Heart right ventricle (tissue), 16 donors: ENCODE results near the gene ACSS3. TPM values are rescaled to one million over a fixed set of nuclear protein-coding genes. Genes with fewer than 3 reads are reported as not detected.

Experiments used
- ATAC-seq, 8 donors: fragments of 200-7000 bp; cut with Tn5 transposase; one replicate each; pipeline ENCODE4 v1.9.1; 2020; ENCODE audit warnings: mild to moderate bottlenecking in 8 of 8, moderate library complexity in 8 of 8, moderate number of reproducible peaks in 1 of 8
- DNase-seq, 2 donors: peaks; one replicate each; pipeline ENCODE4 v3.0.0-alpha.2; 2020
- H3K27ac ChIP-seq, 10 donors: fragments of 200-600 bp; sonication (generic) in 2 of 10; one replicate each; pipeline versions ENCODE4 v1.5.0 to v1.8.0; 2020 to 2022; ENCODE audit warnings: mild to moderate bottlenecking in 3 of 10
- H3K27me3 ChIP-seq, 7 donors: fragments of 200-600 bp; one replicate each; pipeline ENCODE4 v1.8.0; 2021 to 2022; ENCODE audit warnings: mild to moderate bottlenecking in 2 of 7
- H3K36me3 ChIP-seq, 9 donors: fragments of 200-600 bp; sonication (generic) in 1 of 9; one replicate each; pipeline versions ENCODE4 v1.5.0 to v1.8.0; 2020 to 2022; ENCODE audit warnings: mild to moderate bottlenecking in 2 of 9
- H3K4me1 ChIP-seq, 9 donors: fragments of 200-600 bp; sonication (generic) in 1 of 9; one replicate each; pipeline versions ENCODE4 v1.5.0 to v1.8.0; 2020 to 2022; ENCODE audit warnings: mild to moderate bottlenecking in 4 of 9
- H3K4me3 ChIP-seq, 10 donors: fragments of 200-600 bp; sonication (generic) in 2 of 10; one replicate each; pipeline versions ENCODE4 v1.5.0 to v1.8.0; 2020 to 2022; ENCODE audit warnings: mild to moderate bottlenecking in 7 of 10, moderate library complexity in 2 of 10
- H3K9me3 ChIP-seq, 11 donors: fragments of 200-600 bp in 10 of 11; sonication (generic) in 2 of 11; one replicate each; pipeline versions ENCODE4 v1.5.0 to v1.8.0; 2013 to 2022; ENCODE audit warnings: mild to moderate bottlenecking in 2 of 11, control low read depth in 1 of 11, moderate library complexity in 1 of 11
- WGBS, 2 donors: extraction: QIAGEN DNeasy Blood & Tissue Kit; methylation state at CpG; one replicate each; pipeline ENCODE4 v1.1.7; 2013; ENCODE audit warnings: inconsistent platforms in 1 of 2; 5-methylcytosine and 5-hydroxymethylcytosine counted together
- intact Hi-C, 10 donors: fragments of 100-400 bp; cut with DNase I; formaldehyde crosslinking; loops; one replicate each; pipeline versions ENCODE4 v1.11.1 to v1.14.2; 2022
- polyA plus RNA-seq, 2 donors: library from polyadenylated mRNA; stranded (reverse); fragments of 200-250 nt; gene quantifications; one replicate each; pipeline ENCODE4 v1.2.3, GENCODE V29; 2013
- total RNA-seq, 10 donors: library from RNA; stranded (reverse); fragmentation: NEBNext Ultra II Directional in 3 of 10; extraction: Animal tissue kit (Norgen Biotek cat#: 25700) in 3 of 10; gene quantifications; one replicate each; pipeline versions ENCODE4 v1.2.1 to v1.2.4, GENCODE V29; 2021 to 2023
- TF ChIP-seq, protein P1 (sequence below), 9 donors: fragments of 200-600 bp; sonication (generic) in 2 of 9; IDR thresholded peaks; one replicate each; pipeline versions ENCODE4 v1.5.0 to v1.8.0; 2021 to 2022; ENCODE audit warnings: antibody characterized with exemption in 9 of 9, mild to moderate bottlenecking in 5 of 9, moderate library complexity in 1 of 9
- donor health status: Arrhythmogenic right ventricular cardiomyopathy.
- donor health status: ischemic (EF 13 %, LVEDD 7.1; RV severe dilation, severe dysfunction).
- donor health status: healthy with polysubstance abuse.
- donor health status: DM: no; HTN: yes; CAD: no.
- donor health status: DM: no; HTN: no; CAD: no.
- donor health status: ischemic (EF 25% LVEDD 6.9; RV normal size, moderate dysfunction).
- donor health status: ischemic (EF 25% LVEDD 5.7; RV mildly dilated, moderate dysfunction).
- donor health status: healthy.
- donor health status: DM: yes; HTN: yes; CAD: no.
- donor health status: Ischemic cardiomyopathy.
- donor health status: ischemic (EF 35%, LVEDD 5.7; RV mildly dilated, moderate dysfunction).
- donor health status: nonischemic (EF 11% LVEDD 7.7; RV severe dilation, severe dysfunction).
- donor health status: DM: yes; HTN: yes; CAD: no.
- donor health status: PGD.
- donor health status: ischemic (EF 29% LVEDD 5.4; RV normal size, mild dysfunction).
- donor health status: nonischemic (EF 23%, LVEDD 6.1; RV moderate dilation, normal function).

Gene ACSS3
- total and polyA plus RNA-seq, 12 donors: 11.3 to 30.3 (median 25.0) TPM

DNA sequence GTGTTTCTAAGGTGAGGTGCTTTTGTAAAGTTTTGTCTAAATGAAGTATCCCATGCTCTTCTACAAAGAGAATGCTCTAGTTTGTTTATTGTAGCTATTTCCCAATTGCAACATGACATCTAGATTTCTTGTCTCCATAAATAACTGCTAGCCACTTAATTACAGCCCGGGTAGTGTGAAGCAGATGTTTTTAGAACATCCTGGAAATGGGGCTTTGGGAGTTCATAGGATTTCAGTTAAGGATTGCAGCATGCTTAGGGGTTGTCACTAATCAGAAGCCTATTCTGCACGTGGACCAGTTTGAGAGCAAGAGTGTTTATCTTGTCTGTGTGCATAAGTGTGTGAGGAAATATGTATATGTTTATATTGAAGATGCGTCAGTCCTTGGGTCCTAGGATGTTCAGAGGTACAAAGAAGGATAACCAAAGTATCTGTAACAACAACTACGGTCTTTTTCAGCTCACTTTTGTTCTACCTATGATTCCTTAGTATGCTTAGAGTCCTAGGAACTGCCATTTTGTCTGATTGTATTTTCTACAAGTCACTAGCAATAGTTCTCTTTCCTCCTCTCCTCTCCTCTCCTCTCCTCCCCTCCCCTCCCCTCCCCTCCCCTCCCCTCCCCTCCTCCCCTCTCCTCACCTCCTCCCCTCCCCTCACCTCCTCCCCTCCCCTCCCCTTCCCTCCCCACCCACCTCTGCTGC, 135.3 kb downstream of the ACSS3 start:
- 64 to 65% methylated on average over 4 of the region's 4 CpGs for WGBS, 2 donors
- H3K27me3 ChIP-seq: no peaks in the 10 kb centered on the region

DNA sequence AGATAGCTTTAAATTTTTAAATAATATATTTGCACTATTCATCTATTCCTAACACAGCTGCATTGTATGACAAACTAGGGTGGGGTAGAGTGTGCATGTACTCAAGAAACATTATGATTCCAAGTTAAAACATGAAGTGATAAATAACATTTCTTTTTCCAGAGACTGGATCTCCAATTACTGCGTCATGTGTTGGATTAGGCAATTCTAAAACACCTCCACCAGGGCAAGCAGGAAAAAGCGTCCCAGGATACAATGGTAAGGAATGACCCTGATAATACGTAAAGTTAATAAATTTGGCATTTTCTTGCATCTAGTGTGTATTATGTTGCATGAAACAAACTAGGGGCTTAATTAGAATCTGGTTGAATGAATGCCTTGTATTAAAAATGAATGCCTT, 138.9 kb downstream of the ACSS3 start:
- intact Hi-C loops: no loop called here
- TF ChIP-seq, protein P1, sequence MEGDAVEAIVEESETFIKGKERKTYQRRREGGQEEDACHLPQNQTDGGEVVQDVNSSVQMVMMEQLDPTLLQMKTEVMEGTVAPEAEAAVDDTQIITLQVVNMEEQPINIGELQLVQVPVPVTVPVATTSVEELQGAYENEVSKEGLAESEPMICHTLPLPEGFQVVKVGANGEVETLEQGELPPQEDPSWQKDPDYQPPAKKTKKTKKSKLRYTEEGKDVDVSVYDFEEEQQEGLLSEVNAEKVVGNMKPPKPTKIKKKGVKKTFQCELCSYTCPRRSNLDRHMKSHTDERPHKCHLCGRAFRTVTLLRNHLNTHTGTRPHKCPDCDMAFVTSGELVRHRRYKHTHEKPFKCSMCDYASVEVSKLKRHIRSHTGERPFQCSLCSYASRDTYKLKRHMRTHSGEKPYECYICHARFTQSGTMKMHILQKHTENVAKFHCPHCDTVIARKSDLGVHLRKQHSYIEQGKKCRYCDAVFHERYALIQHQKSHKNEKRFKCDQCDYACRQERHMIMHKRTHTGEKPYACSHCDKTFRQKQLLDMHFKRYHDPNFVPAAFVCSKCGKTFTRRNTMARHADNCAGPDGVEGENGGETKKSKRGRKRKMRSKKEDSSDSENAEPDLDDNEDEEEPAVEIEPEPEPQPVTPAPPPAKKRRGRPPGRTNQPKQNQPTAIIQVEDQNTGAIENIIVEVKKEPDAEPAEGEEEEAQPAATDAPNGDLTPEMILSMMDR (IDR thresholded peaks at IDR 0.05): no peak
- Histone ChIP-seq H3K27me3 (no peaks in the 10 kb centered on the region), H3K4me3 (no peak overlapping the region), H3K27ac (no peak overlapping the region), H3K36me3 (peaks cover 0 to 19% (median 0%) of the 10 kb centered on the region in 9 donors), H3K4me1 (peaks cover 0 to 8% (median 0%) of the 10 kb centered on the region in 9 donors), H3K9me3 (no peaks in the 10 kb centered on the region)
- DNase-seq (no peak), ATAC-seq (no peak)
- WGBS, 2 donors: 92 to 93% methylated on average over 3 of the region's 3 CpGs

More for the DNA sequence above, 135.3 kb downstream of the ACSS3 start:
- Histone ChIP-seq H3K4me1 (peaks cover 0 to 38% (median 10%) of the 10 kb centered on the region in 9 donors), H3K9me3 (no peaks in the 10 kb centered on the region), H3K36me3 (peaks cover 0 to 19% (median 0%) of the 10 kb centered on the region in 9 donors), H3K27ac (no peak overlapping the region), H3K4me3 (no peak overlapping the region)
- TF ChIP-seq, protein P1 (IDR thresholded peaks at IDR 0.05): no peak
- no peak for DNase-seq
- no peak for ATAC-seq
- intact Hi-C loops: no loop called here

DNA sequence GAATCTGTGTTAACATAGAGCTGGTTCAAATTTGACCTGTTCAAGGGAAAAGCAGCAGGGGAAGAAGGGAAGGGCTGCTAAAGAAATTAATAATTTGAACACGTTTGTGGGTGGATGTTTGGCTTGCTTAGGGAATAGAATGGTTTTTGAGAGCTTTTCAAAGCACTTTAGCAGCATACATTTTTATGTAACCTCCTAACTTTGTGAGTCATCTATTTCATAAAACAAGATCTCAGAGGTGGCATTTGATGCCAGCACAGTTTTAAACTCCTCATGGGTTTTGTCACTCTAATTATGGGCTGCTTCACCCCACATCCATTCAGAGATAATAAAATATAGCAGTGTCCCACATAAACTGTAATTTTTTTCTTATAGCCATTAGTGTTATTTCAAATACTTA, 143.8 kb downstream of the ACSS3 start:
- ATAC-seq (no peak), DNase-seq (no peak)
- Histone ChIP-seq H3K27me3 (no peaks in the 10 kb centered on the region), H3K9me3 (no peaks in the 10 kb centered on the region), H3K36me3 (peaks cover 0 to 11% (median 0%) of the 10 kb centered on the region in 9 donors), H3K27ac (no peak overlapping the region), H3K4me1 (peaks cover 0 to 6% (median 0%) of the 10 kb centered on the region in 9 donors), H3K4me3 (no peak overlapping the region)
- TF ChIP-seq, protein P1 (IDR thresholded peaks at IDR 0.05): no peak
- WGBS, 2 donors: 34 to 42% methylated on average over 1 of the region's 1 CpG
- intact Hi-C loops: no loop called here

DNA sequence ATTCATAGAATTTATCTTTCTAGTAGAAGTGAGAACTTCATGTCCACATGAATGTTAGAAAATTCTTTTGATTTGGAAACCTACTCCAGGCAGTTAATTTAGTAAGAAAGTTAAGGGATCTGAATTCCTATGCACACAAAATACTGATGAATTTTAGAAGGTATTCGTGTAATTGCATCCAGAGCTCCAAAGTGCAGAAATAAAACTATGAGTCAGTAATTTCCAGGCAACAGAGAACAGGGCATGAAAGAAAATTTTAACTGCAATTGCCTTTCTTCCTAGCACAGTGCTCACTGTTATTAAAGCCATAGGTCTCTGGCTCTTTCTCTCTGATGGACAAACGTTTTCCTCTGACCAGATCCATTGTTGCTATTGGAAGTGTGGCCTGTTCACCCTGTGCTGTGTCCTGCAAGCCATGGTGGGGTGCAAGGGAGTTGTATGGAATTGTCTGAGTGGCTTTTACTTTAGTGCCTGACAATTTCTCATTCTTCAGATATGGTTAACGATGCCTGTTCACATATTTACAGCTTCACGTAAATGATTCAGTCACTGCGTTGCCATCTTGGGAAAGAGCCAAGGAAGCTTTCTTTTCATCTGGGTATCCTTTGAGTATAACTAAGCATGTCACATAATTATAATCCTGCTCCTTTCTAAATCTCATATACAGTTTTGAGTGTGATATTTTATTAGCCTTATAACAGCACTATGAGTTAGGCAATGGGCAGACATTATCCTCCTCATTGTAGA, 145.1 kb downstream of the ACSS3 start:
- Histone ChIP-seq H3K4me3 (no peak overlapping the region), H3K27me3 (no peaks in the 10 kb centered on the region), H3K4me1 (peaks cover 0 to 6% (median 0%) of the 10 kb centered on the region in 9 donors), H3K27ac (no peak overlapping the region), H3K9me3 (no peaks in the 10 kb centered on the region), H3K36me3 (peaks cover 0 to 4% (median 0%) of the 10 kb centered on the region in 9 donors)
- DNase-seq (no peak), ATAC-seq (no peak)
- WGBS, 2 donors: 61 to 62% methylated on average over 5 of the region's 5 CpGs
- TF ChIP-seq, protein P1 (IDR thresholded peaks at IDR 0.05): no peak
- intact Hi-C loops: no loop called here
